Endothelial cell of umbilical vein (primary cell): Measurements from ENCODE around the gene GPRC5D. TPM values are rescaled to one million over a fixed set of nuclear protein-coding genes. Genes with fewer than 3 reads are reported as not detected.

Source experiments
- BruUV-seq: library from RNA; stranded (reverse); fragments of 400-500 nt; replicated peaks from 2 replicates; lab custom pipeline; 2021; lab: Mats Ljungman, UMichigan
- CTCF ChIA-PET: fragments of 300-600, 350-600 bp; sonication (Branson Sonifier 250); formaldehyde crosslinking; loops from one replicate; lab custom pipeline; 2021; ENCODE audit warnings: antibody characterized with exemption, inconsistent platforms; lab: Charles Lee
- POLR2A ChIA-PET: fragments of 300-600, 350-600 bp; sonication (Branson Sonifier 250); formaldehyde crosslinking; loops from one replicate; lab custom pipeline; 2021; ENCODE audit warnings: antibody characterized with exemption, inconsistent platforms; lab: Charles Lee
- DNase-seq: peaks from one replicate; pipeline ENCODE4 v3.0.0-alpha.2; 2011; ENCODE audit warnings: low read depth, low spot score
- FAIRE-seq: peaks from 2 replicates; lab custom pipeline; 2011; peaks lifted over from hg19 to GRCh38; lab: Jason Lieb, UNC
- H2AFZ ChIP-seq: 2 replicates; pipeline ENCODE4 v1.6.0; 2012; ENCODE audit warnings: low read depth, low read length, control low read depth, inconsistent platforms
- H3K27ac ChIP-seq: 2 replicates; pipeline ENCODE4 v1.5.1; 2011; ENCODE audit warnings: low read depth, mild to moderate bottlenecking, control low read depth, low read length, moderate library complexity; ENCODE audit not compliant: insufficient read depth
- H3K27me3 ChIP-seq, 2 experiments: 2 replicates each; pipeline versions ENCODE4 v1.6.0 to v1.6.1; 2011; ENCODE audit warnings: low read length in 2 of 2, mixed read lengths in 1 of 2; ENCODE audit not compliant: control insufficient read depth in 2 of 2, insufficient read depth in 2 of 2
- H3K36me3 ChIP-seq, 2 experiments: 2 replicates in 1 of 2; 3 replicates in 1 of 2; pipeline ENCODE4 v1.5.1; 2011; ENCODE audit warnings: low read length in 2 of 2, mild to moderate bottlenecking in 1 of 2, moderate library complexity in 1 of 2; ENCODE audit not compliant: control insufficient read depth in 2 of 2, insufficient read depth in 2 of 2; ENCODE audit errors: extremely low read depth in 1 of 2
- H3K4me1 ChIP-seq: 3 replicates; pipeline ENCODE4 v1.5.1; 2011; ENCODE audit warnings: mild to moderate bottlenecking, low read length; ENCODE audit not compliant: control insufficient read depth, insufficient read depth; ENCODE audit errors: extremely low read depth
- H3K4me2 ChIP-seq: 2 replicates; pipeline ENCODE4 v1.6.1; 2011; ENCODE audit warnings: low read length, control low read depth, mixed read lengths; ENCODE audit not compliant: insufficient read depth
- H3K4me3 ChIP-seq, 3 experiments: fragments of 200-600 bp in 1 of 3; sonication (generic), shearing (Covaris generic) in 1 of 3; replicated peaks in 1 of 3; 2 replicates each; pipeline ENCODE4 v1.5.1; 2011 to 2016; ENCODE audit warnings: control low read depth in 3 of 3, low read length in 3 of 3, mild to moderate bottlenecking in 2 of 3, inconsistent platforms in 1 of 3, low read depth in 1 of 3, moderate library complexity in 1 of 3; ENCODE audit not compliant: insufficient read depth in 1 of 3
- H3K79me2 ChIP-seq: 2 replicates; pipeline ENCODE4 v1.6.0; 2012; ENCODE audit warnings: low read length, inconsistent platforms; ENCODE audit not compliant: control insufficient read depth, insufficient read depth
- H3K9ac ChIP-seq: replicated peaks from 2 replicates; pipeline ENCODE3; 2011; ENCODE audit warnings: low read length, control low read depth; ENCODE audit not compliant: insufficient read depth; ENCODE audit errors: extremely low read depth
- H3K9me1 ChIP-seq: replicated peaks from 3 replicates; pipeline ENCODE4 v1.6.0; 2011; ENCODE audit warnings: mild to moderate bottlenecking, low read length; ENCODE audit not compliant: control insufficient read depth, insufficient read depth; ENCODE audit errors: extremely low read depth
- H3K9me3 ChIP-seq: replicated peaks from 2 replicates; pipeline ENCODE4 v1.5.1; 2012; ENCODE audit warnings: low read length, inconsistent platforms; ENCODE audit not compliant: control insufficient read depth, insufficient read depth
- H4K20me1 ChIP-seq: replicated peaks from 2 replicates; pipeline ENCODE3; 2011; ENCODE audit warnings: mild to moderate bottlenecking, low read length; ENCODE audit not compliant: control insufficient read depth, insufficient read depth; ENCODE audit errors: extremely low read depth
- EZH2 ChIP-seq: IDR thresholded peaks from 2 replicates; pipeline ENCODE4 v1.6.1; 2012; ENCODE audit warnings: borderline replicate concordance, low read depth, mild to moderate bottlenecking, moderate library complexity, low read length, inconsistent platforms; ENCODE audit not compliant: severe bottlenecking
- FOS ChIP-seq: IDR thresholded peaks from 2 replicates; pipeline ENCODE4 v1.6.1; 2011; ENCODE audit warnings: mild to moderate bottlenecking, low read length, moderate library complexity, borderline replicate concordance; ENCODE audit not compliant: insufficient read depth
- GATA2 ChIP-seq: IDR thresholded peaks from 2 replicates; pipeline ENCODE4 v1.7.0; 2011; ENCODE audit warnings: low read depth, mild to moderate bottlenecking, moderate library complexity, mixed read lengths, low read length; ENCODE audit not compliant: insufficient read length, insufficient read depth
- JUN ChIP-seq: IDR thresholded peaks from 2 replicates; pipeline ENCODE4 v1.6.1; 2011; ENCODE audit warnings: borderline replicate concordance, low read depth; ENCODE audit not compliant: insufficient read length, insufficient read depth
- MYC ChIP-seq: IDR thresholded peaks from one replicate; pipeline ENCODE4 v1.6.1; 2011; ENCODE audit warnings: mild to moderate bottlenecking, low read depth, low read length
- POLR2A ChIP-seq: IDR thresholded peaks from 2 replicates; pipeline ENCODE4 v1.6.1; 2012; ENCODE audit warnings: low read depth, mild to moderate bottlenecking, control low read depth, low read length
- POLR2AphosphoS5 ChIP-seq: IDR thresholded peaks from 2 replicates; pipeline ENCODE4 v1.6.1; 2012; ENCODE audit warnings: low read depth, mild to moderate bottlenecking, control low read depth, low read length, moderate library complexity; ENCODE audit not compliant: insufficient read depth
- dilution Hi-C: fragments of 300-500 bp; cut with MboI; formaldehyde crosslinking; loops from one replicate; pipeline ENCODE4 v1.15.0; 2019; ENCODE audit warnings: low sequenced_read_pairs; ENCODE audit not compliant: extremely low pct_ligation_motif_present
- intact Hi-C: fragments of 100-400 bp; cut with micrococcal nuclease; formaldehyde crosslinking; loops from one replicate; pipeline ENCODE4 v1.10.0; 2022
- polyA plus RNA-seq, 4 experiments: library from polyadenylated mRNA; depleted of rRNA in 3 of 4; stranded (reverse) in 3 of 4; unstranded in 1 of 4; fragments of >200 nt; gene quantifications; 2 replicates each; pipeline versions ENCODE4 v1.2.1 to v1.2.3, GENCODE V29; 2011 to 2012; ENCODE audit warnings: missing spikeins in 1 of 4
- total RNA-seq: library from RNA; stranded (reverse); gene quantifications from 2 replicates; pipeline ENCODE4 v1.2.3, GENCODE V29; 2021
- TF ChIP-seq, protein P1 (sequence below), 2 donors: IDR thresholded peaks; 1 replicate in 1 of 2; 2 replicates in 1 of 2; pipeline ENCODE4 v1.5.1; 2011; ENCODE audit warnings: low read length in 2 of 2, mild to moderate bottlenecking in 2 of 2, moderate library complexity in 2 of 2, control low read depth in 1 of 2, inconsistent platforms in 1 of 2, low read depth in 1 of 2; ENCODE audit not compliant: insufficient read depth in 1 of 2; ENCODE audit errors: extremely low read depth in 1 of 2
- TF ChIP-seq, protein P2 (sequence below): IDR thresholded peaks from 2 replicates; pipeline ENCODE4 v1.6.1; 2011; ENCODE audit not compliant: insufficient read depth, insufficient read length

The GPRC5D gene
- total and polyA plus RNA-seq, 2 donors (not counting 3 experiments of a cell fraction or from before 2014, with no cell fraction given): not detected

- dilution Hi-C loops: no loop called here
- TF ChIP-seq POLR2A (no peak), FOS (no peak), GATA2 (no peak), JUN (no peak)
- TF ChIP-seq, protein P1, sequence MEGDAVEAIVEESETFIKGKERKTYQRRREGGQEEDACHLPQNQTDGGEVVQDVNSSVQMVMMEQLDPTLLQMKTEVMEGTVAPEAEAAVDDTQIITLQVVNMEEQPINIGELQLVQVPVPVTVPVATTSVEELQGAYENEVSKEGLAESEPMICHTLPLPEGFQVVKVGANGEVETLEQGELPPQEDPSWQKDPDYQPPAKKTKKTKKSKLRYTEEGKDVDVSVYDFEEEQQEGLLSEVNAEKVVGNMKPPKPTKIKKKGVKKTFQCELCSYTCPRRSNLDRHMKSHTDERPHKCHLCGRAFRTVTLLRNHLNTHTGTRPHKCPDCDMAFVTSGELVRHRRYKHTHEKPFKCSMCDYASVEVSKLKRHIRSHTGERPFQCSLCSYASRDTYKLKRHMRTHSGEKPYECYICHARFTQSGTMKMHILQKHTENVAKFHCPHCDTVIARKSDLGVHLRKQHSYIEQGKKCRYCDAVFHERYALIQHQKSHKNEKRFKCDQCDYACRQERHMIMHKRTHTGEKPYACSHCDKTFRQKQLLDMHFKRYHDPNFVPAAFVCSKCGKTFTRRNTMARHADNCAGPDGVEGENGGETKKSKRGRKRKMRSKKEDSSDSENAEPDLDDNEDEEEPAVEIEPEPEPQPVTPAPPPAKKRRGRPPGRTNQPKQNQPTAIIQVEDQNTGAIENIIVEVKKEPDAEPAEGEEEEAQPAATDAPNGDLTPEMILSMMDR (IDR thresholded peaks at IDR 0.05; ENCODE audit: extremely low read depth in 1 of 2, insufficient read depth in 1 of 2, low read depth in 1 of 2, low read length in 2 of 2): no peak
- FAIRE-seq: no peak
- Histone ChIP-seq H3K4me1 (peaks cover 18% of the 10 kb centered on the region), H2AFZ (no peak overlapping the region), H3K79me2 (peaks cover 8% of the 10 kb centered on the region), H3K4me3 (no peak overlapping the region), H3K4me2 (no peak overlapping the region), H3K27ac (no peak overlapping the region), H3K27me3 (no peaks in the 10 kb centered on the region), H3K9ac (no peak overlapping the region), H3K9me1 (no peaks in the 10 kb centered on the region), H3K36me3 (no peaks in the 10 kb centered on the region), H4K20me1 (no peaks in the 10 kb centered on the region), H3K9me3 (no peaks in the 10 kb centered on the region)
- DNase-seq: no peak
- BruUV-seq: no TSS peak
- intact Hi-C loops: no loop called here
- CTCF ChIA-PET: interaction anchor here (0.8 to 5.3 kb wide), 3 partner anchors 10 to 83 kb away, joined by 3 to 23 read pairs (median 3); no protein-coding TSS in a partner anchor
- POLR2A ChIA-PET: no interaction called here
These were observed 44.2 kb upstream of the GPRC5D start for GRCh38 chr12:12996209-12996608.

DNA sequence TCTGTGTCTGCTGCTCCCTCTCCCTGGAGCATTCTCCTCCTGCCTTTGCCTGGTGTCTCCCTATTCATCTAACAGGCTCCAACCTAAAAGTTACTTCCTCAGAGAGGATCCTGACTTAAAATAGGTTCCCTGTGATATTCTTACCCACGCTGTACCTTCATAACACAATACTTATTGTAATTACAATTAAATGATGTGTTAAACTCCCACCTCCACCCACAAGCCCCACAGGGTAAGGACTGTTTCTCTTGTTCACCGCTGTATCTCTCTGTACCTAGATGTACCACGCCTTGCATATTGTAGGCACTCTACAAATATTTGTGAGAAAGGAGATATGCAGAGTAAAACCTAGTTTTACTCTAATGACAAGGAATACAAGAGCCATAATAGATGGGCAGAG is 43.1 kb upstream of the GPRC5D start:
- H3K9me1 ChIP-seq: no peaks in the 10 kb centered on the region
- no peak overlapping the region for H3K9ac ChIP-seq
- POLR2A ChIA-PET: no interaction called here
- dilution Hi-C loops: no loop called here
- H3K27ac ChIP-seq: no peak overlapping the region
- TF ChIP-seq FOS (no peak), MYC (no peak), GATA2 (no peak), JUN (no peak), POLR2A (no peak), EZH2 (no peak), POLR2AphosphoS5 (no peak)
- TF ChIP-seq, protein P1 (IDR thresholded peaks at IDR 0.05; ENCODE audit: extremely low read depth in 1 of 2, insufficient read depth in 1 of 2, low read depth in 1 of 2, low read length in 2 of 2): no peak
- TF ChIP-seq, protein P2, sequence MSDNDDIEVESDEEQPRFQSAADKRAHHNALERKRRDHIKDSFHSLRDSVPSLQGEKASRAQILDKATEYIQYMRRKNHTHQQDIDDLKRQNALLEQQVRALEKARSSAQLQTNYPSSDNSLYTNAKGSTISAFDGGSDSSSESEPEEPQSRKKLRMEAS: no peak
- no peaks in the 10 kb centered on the region for H3K36me3 ChIP-seq
- H3K79me2 ChIP-seq: peaks cover 9% of the 10 kb centered on the region
- H4K20me1 ChIP-seq: no peaks in the 10 kb centered on the region
- intact Hi-C loops: no loop called here
- H2AFZ ChIP-seq: no peak overlapping the region
- CTCF ChIA-PET: interaction anchor here (0.6 to 5.3 kb wide), 3 partner anchors 9 to 217 kb away, joined by 3 to 23 read pairs (median 3); no protein-coding TSS in a partner anchor
- H3K4me1 ChIP-seq: peaks cover 13% of the 10 kb centered on the region
- H3K4me2 ChIP-seq: no peak overlapping the region
- FAIRE-seq: no peak
- H3K9me3 ChIP-seq: no peaks in the 10 kb centered on the region
- H3K27me3 ChIP-seq: no peaks in the 10 kb centered on the region
- no peak overlapping the region for H3K4me3 ChIP-seq
- no TSS peak for BruUV-seq
- DNase-seq: no peak
